ENCODE measurements around the gene SEMA3C. TPM values are rescaled to one million over a fixed set of nuclear protein-coding genes. Genes with fewer than 3 reads are reported as not detected.

SEMA3C gene
- polyA plus RNA-seq, 1 donor: 70.6 TPM

- H3K4me1 ChIP-seq (ENCODE audit: control insufficient read depth, insufficient read depth, low read length): no peaks in the 10 kb centered on the region
- H3K27ac ChIP-seq (ENCODE audit: low read length): no peak overlapping the region
- DNase-seq: no peak
- no peak overlapping the region for H3K4me3 ChIP-seq (ENCODE audit: low read length)
- no peaks in the 10 kb centered on the region for H3K36me3 ChIP-seq (ENCODE audit: control insufficient read depth, insufficient read depth, low read length)
- H3K27me3 ChIP-seq (ENCODE audit: control insufficient read depth, insufficient read depth, low read length): no peaks in the 10 kb centered on the region
- no peaks in the 10 kb centered on the region for H3K9me3 ChIP-seq (ENCODE audit: control insufficient read depth, low read depth, low read length)
- 60% methylated on average over 1 of the region's 1 CpG for WGBS (ENCODE audit: insufficient coverage, low lambda C conversion rate)
Observed at GRCh38 chr7:80949449-80949848, 30.6 kb upstream of the SEMA3C start.

- no peak for DNase-seq
- Histone ChIP-seq H3K27me3 (ENCODE audit: control insufficient read depth, insufficient read depth, low read length) (no peaks in the 10 kb centered on the region), H3K27ac (ENCODE audit: low read length) (no peak overlapping the region), H3K4me1 (ENCODE audit: control insufficient read depth, insufficient read depth, low read length) (no peaks in the 10 kb centered on the region), H3K36me3 (ENCODE audit: control insufficient read depth, insufficient read depth, low read length) (no peaks in the 10 kb centered on the region), H3K9me3 (ENCODE audit: control insufficient read depth, low read depth, low read length) (no peaks in the 10 kb centered on the region), H3K4me3 (ENCODE audit: low read length) (no peak overlapping the region)
Observed at GRCh38 chr7:80946858-80947257, 28.0 kb upstream of the SEMA3C start.

GRCh38 chr7:80945976-80946375 lies 27.1 kb upstream of the SEMA3C start:
- H3K27ac ChIP-seq (ENCODE audit: low read length): no peak overlapping the region
- peaks cover 3% of the 10 kb centered on the region for H3K4me1 ChIP-seq (ENCODE audit: control insufficient read depth, insufficient read depth, low read length)
- H3K27me3 ChIP-seq (ENCODE audit: control insufficient read depth, insufficient read depth, low read length): no peaks in the 10 kb centered on the region
- no peaks in the 10 kb centered on the region for H3K9me3 ChIP-seq (ENCODE audit: control insufficient read depth, low read depth, low read length)
- DNase-seq: no peak
- H3K4me3 ChIP-seq (ENCODE audit: low read length): no peak overlapping the region
- WGBS (ENCODE audit: insufficient coverage, low lambda C conversion rate): 94% methylated on average over 2 of the region's 2 CpGs
- H3K36me3 ChIP-seq (ENCODE audit: control insufficient read depth, insufficient read depth, low read length): no peaks in the 10 kb centered on the region

- WGBS (ENCODE audit: insufficient coverage, low lambda C conversion rate): no CpG with 5 or more reads among the region's 1 CpG
- H3K36me3 ChIP-seq (ENCODE audit: control insufficient read depth, insufficient read depth, low read length): no peaks in the 10 kb centered on the region
- no peak overlapping the region for H3K27ac ChIP-seq (ENCODE audit: low read length)
Observed at GRCh38 chr7:80943342-80943741, 24.5 kb upstream of the SEMA3C start.

GRCh38 chr7:80942261-80943041 lies 23.6 kb upstream of the SEMA3C start:
- Histone ChIP-seq H3K36me3 (ENCODE audit: control insufficient read depth, insufficient read depth, low read length) (no peaks in the 10 kb centered on the region), H3K9me3 (ENCODE audit: control insufficient read depth, low read depth, low read length) (no peaks in the 10 kb centered on the region), H3K4me1 (ENCODE audit: control insufficient read depth, insufficient read depth, low read length) (peaks cover 5% of the 10 kb centered on the region), H3K27me3 (ENCODE audit: control insufficient read depth, insufficient read depth, low read length) (no peaks in the 10 kb centered on the region), H3K4me3 (ENCODE audit: low read length) (no peak overlapping the region), H3K27ac (ENCODE audit: low read length) (peak overlapping the region; percentile 90)
- WGBS (ENCODE audit: insufficient coverage, low lambda C conversion rate): 60% methylated on average over 1 of the region's 2 CpGs
- DNase-seq: peak; percentile 63 to 77

More at GRCh38 chr7:80943342-80943741, 24.5 kb upstream of the SEMA3C start:
- DNase-seq: no peak
- H3K27me3 ChIP-seq (ENCODE audit: control insufficient read depth, insufficient read depth, low read length): no peaks in the 10 kb centered on the region
- peaks cover 5% of the 10 kb centered on the region for H3K4me1 ChIP-seq (ENCODE audit: control insufficient read depth, insufficient read depth, low read length)
- H3K9me3 ChIP-seq (ENCODE audit: control insufficient read depth, low read depth, low read length): no peaks in the 10 kb centered on the region
- no peak overlapping the region for H3K4me3 ChIP-seq (ENCODE audit: low read length)

- Histone ChIP-seq H3K27me3 (ENCODE audit: control insufficient read depth, insufficient read depth, low read length) (no peaks in the 10 kb centered on the region), H3K4me1 (ENCODE audit: control insufficient read depth, insufficient read depth, low read length) (peaks cover 5% of the 10 kb centered on the region)
- DNase-seq: peak; percentile 81 to 87
Observed at GRCh38 chr7:80941208-80941758, 22.4 kb upstream of the SEMA3C start.

GRCh38 chr7:80940539-80941207 lies 21.8 kb upstream of the SEMA3C start:
- Histone ChIP-seq H3K9me3 (ENCODE audit: control insufficient read depth, low read depth, low read length) (no peaks in the 10 kb centered on the region), H3K4me3 (ENCODE audit: low read length) (no peak overlapping the region), H3K27me3 (ENCODE audit: control insufficient read depth, insufficient read depth, low read length) (no peaks in the 10 kb centered on the region), H3K27ac (ENCODE audit: low read length) (peak overlapping the region; percentile 71), H3K36me3 (ENCODE audit: control insufficient read depth, insufficient read depth, low read length) (no peaks in the 10 kb centered on the region), H3K4me1 (ENCODE audit: control insufficient read depth, insufficient read depth, low read length) (peaks cover 5% of the 10 kb centered on the region)
- no CpG with 5 or more reads among the region's 3 CpGs for WGBS (ENCODE audit: insufficient coverage, low lambda C conversion rate)
- DNase-seq: no peak

More at GRCh38 chr7:80941208-80941758, 22.4 kb upstream of the SEMA3C start:
- H3K9me3 ChIP-seq (ENCODE audit: control insufficient read depth, low read depth, low read length): no peaks in the 10 kb centered on the region
- no CpG with 5 or more reads among the region's 4 CpGs for WGBS (ENCODE audit: insufficient coverage, low lambda C conversion rate)
- peak overlapping the region; percentile 90 for H3K27ac ChIP-seq (ENCODE audit: low read length)
- no peak overlapping the region for H3K4me3 ChIP-seq (ENCODE audit: low read length)
- H3K36me3 ChIP-seq (ENCODE audit: control insufficient read depth, insufficient read depth, low read length): no peaks in the 10 kb centered on the region

- H3K9me3 ChIP-seq (ENCODE audit: control insufficient read depth, low read depth, low read length): no peaks in the 10 kb centered on the region
- no peak for DNase-seq
- no peak overlapping the region for H3K27ac ChIP-seq (ENCODE audit: low read length)
- no peaks in the 10 kb centered on the region for H3K27me3 ChIP-seq (ENCODE audit: control insufficient read depth, insufficient read depth, low read length)
- 73% methylated on average over 3 of the region's 3 CpGs for WGBS (ENCODE audit: insufficient coverage, low lambda C conversion rate)
- no peak overlapping the region for H3K4me3 ChIP-seq (ENCODE audit: low read length)
- H3K4me1 ChIP-seq (ENCODE audit: control insufficient read depth, insufficient read depth, low read length): peaks cover 5% of the 10 kb centered on the region
- no peaks in the 10 kb centered on the region for H3K36me3 ChIP-seq (ENCODE audit: control insufficient read depth, insufficient read depth, low read length)
Observed at GRCh38 chr7:80937336-80937735, 18.5 kb upstream of the SEMA3C start.

GRCh38 chr7:80935991-80936780 lies 17.3 kb upstream of the SEMA3C start:
- Histone ChIP-seq H3K27me3 (ENCODE audit: control insufficient read depth, insufficient read depth, low read length) (no peaks in the 10 kb centered on the region), H3K4me3 (ENCODE audit: low read length) (no peak overlapping the region), H3K4me1 (ENCODE audit: control insufficient read depth, insufficient read depth, low read length) (peaks cover 4% of the 10 kb centered on the region), H3K36me3 (ENCODE audit: control insufficient read depth, insufficient read depth, low read length) (no peaks in the 10 kb centered on the region), H3K9me3 (ENCODE audit: control insufficient read depth, low read depth, low read length) (no peaks in the 10 kb centered on the region), H3K27ac (ENCODE audit: low read length) (no peak overlapping the region)
- 100% methylated on average over 1 of the region's 5 CpGs for WGBS (ENCODE audit: insufficient coverage, low lambda C conversion rate)
- DNase-seq: no peak

- Histone ChIP-seq H3K36me3 (ENCODE audit: control insufficient read depth, insufficient read depth, low read length) (no peaks in the 10 kb centered on the region), H3K4me3 (ENCODE audit: low read length) (no peak overlapping the region), H3K27me3 (ENCODE audit: control insufficient read depth, insufficient read depth, low read length) (no peaks in the 10 kb centered on the region), H3K27ac (ENCODE audit: low read length) (no peak overlapping the region), H3K9me3 (ENCODE audit: control insufficient read depth, low read depth, low read length) (no peaks in the 10 kb centered on the region), H3K4me1 (ENCODE audit: control insufficient read depth, insufficient read depth, low read length) (no peaks in the 10 kb centered on the region)
- WGBS (ENCODE audit: insufficient coverage, low lambda C conversion rate): no CpG with 5 or more reads among the region's 1 CpG
- DNase-seq: no peak
Observed at GRCh38 chr7:80934321-80934720, 15.5 kb upstream of the SEMA3C start.
